GF-D8 (cell line): ENCODE measurements around the gene FGFR4.

Source experiments
- DNase-seq: peaks from one replicate; lab custom pipeline; 2025; lab: John Stamatoyannopoulos, UW

FGFR4 gene

DNA sequence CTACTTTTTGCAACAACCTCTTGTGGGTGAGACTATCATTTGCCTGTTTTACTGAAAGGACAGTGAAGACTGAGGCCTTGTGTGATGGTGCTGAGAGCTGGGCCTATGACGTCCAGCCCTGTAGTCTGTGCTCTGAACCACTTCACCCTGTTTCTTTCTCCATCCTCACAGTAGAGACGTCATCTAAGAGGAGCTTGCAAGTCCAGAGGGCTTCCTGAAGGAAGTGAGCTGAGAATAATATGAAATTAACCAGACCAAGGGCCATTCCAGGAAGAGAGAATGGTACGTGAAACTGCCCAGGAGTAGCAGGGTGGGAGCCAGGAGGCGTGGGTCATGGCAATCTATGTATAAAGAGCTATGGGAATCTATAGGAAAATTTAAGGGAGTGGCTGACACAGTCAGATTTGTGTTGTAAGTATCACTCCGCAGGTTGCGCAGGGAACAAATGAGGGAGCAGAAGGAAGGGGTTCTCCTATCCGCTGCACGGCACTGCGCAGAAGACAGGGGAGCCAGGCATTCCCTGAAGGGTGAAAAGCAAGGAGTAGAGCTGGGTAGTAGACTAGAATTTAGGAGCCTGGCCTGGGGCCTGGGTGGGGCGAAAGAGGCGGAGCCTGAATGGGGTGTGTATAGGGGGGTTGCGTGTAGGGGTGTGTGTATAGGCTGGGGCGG lies 596 bp upstream of the FGFR4 start:
- DNase-seq: no peak

DNA sequence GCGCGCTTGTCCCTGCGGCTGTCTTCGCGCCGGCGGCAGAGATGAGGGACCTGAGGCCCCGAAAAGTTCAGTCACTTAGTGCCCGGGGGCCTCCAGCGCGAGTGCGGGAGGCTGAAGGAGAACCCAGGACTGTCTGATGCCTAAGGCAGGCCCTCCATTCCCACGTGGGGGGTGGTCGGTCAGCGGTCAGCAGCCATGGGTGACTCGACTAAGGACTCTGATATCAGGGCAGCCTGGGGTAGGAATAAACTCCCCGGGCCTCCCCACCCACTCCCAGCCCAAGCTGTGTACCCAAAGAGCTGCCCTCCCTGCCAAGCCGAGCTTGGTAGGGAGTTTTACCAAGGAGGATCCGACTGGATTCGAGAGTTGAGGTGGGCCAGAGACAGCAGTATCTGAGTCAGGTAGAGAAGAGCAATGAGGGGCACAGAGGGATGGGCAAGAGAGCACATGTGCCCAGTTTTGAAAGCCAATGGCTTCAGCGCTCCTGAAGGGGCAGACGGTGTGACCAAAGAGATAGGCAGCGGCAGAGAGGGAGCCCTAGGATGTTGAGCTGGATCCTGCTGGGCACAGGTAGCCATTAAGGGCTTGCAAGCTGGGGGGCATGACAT lies 787 bp downstream of the FGFR4 start:
- DNase-seq: no peak

DNA sequence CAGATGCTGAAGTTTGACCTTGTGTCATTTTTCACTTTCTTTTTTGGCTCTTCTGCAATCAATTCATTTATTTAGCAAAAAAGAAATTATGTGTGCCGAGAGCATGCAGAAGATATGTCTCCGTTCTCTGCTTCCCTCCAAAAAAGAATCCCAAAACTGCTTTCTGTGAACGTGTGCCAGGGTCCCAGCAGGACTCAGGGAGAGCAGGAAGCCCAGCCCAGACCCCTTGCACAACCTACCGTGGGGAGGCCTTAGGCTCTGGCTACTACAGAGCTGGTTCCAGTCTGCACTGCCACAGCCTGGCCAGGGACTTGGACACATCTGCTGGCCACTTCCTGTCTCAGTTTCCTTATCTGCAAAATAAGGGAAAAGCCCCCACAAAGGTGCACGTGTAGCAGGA lies 2.4 kb downstream of the FGFR4 start:
- no peak for DNase-seq

DNA sequence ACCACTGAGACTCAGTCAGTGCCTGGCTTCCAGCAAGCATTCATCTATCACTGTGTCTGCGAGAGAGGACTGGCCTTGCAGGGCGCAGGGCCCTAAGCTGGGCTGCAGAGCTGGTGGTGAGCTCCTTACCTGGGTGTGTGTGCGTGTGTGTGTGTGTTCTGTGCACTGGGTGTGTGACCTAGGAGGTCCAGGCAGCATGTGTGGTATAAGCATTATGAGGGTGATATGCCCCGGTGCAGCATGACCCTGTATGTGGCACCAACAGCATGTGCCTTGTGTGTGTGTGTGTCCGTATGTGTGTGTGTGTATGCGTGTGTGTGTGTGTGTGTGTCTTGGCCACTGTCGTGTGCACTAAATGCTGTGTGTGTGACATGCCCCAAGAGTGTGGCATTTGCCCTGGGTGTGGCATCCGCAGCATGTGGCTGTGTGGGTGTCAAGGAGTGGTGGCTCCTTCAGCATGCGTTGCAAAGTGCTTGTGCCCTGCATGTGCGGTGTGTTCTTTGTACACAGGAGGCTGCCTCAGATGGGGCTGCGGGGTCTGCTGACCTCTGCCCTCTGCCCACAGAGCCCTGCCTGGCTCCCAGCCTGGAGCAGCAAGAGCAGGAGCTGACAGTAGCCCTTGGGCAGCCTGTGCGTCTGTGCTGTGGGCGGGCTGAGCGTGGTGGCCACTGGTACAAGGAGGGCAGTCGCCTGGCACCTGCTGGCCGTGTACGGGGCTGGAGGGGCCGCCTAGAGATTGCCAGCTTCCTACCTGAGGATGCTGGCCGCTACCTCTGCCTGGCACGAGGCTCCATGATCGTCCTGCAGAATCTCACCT lies 3.3 kb downstream of the FGFR4 start:
- no peak for DNase-seq

DNA sequence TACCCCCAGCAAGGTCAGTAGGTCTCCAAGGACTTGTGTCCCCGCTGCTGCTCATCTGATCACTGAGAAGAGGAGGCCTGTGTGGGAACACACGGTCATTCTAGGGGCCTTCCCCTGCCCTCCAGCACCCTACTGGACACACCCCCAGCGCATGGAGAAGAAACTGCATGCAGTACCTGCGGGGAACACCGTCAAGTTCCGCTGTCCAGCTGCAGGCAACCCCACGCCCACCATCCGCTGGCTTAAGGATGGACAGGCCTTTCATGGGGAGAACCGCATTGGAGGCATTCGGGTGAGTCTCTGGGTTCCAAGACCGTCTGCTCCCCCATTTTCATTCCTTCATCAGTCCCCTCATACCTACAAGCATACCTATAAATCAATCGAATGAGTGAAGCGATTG lies 4.1 kb downstream of the FGFR4 start:
- DNase-seq: no peak

DNA sequence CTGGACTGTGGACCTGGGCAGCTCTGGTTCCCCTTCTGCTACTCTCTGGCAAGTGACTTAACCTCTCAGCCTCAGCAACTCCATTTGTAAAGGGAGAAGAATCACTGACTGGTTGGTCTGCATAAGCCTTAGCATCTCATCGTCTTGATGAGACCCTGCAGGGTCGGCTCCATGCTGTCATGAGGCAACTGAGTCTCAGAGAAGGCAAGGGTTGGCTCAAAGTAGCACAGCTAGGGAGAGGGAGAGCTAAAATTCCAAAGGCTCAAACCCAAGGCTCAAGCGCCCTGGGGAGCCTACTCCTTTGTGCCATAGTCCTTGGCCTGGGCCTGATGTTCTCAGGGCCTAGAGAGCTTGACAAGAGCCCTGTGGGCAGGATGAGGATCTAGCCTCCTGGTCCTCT lies 4.5 kb downstream of the FGFR4 start:
- no peak for DNase-seq

DNA sequence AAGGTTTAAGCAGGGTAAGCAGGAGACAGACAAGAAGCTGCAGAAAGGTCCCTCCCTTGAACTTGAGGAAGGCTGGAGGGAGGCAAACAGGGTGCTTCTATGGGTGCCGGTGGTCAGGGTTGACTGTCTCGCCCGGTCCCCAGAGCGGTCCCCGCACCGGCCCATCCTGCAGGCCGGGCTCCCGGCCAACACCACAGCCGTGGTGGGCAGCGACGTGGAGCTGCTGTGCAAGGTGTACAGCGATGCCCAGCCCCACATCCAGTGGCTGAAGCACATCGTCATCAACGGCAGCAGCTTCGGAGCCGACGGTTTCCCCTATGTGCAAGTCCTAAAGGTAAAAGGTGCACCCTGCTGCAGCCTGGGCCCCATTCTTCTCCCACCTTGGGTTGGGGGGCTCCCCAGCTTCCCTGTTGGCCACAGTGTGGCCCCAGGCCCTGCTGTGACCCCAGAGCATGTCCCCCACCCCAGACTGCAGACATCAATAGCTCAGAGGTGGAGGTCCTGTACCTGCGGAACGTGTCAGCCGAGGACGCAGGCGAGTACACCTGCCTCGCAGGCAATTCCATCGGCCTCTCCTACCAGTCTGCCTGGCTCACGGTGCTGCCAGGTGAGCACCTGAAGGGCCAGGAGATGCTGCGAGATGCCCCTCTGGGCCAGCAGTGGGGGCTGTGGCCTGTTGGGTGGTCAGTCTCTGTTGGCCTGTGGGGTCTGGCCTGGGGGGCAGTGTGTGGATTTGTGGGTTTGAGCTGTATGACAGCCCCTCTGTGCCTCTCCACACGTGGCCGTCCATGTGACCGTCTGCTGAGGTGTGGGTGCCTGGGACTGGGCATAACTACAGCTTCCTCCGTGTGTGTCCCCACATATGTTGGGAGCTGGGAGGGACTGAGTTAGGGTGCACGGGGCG lies 5.7 kb downstream of the FGFR4 start:
- DNase-seq: no peak

DNA sequence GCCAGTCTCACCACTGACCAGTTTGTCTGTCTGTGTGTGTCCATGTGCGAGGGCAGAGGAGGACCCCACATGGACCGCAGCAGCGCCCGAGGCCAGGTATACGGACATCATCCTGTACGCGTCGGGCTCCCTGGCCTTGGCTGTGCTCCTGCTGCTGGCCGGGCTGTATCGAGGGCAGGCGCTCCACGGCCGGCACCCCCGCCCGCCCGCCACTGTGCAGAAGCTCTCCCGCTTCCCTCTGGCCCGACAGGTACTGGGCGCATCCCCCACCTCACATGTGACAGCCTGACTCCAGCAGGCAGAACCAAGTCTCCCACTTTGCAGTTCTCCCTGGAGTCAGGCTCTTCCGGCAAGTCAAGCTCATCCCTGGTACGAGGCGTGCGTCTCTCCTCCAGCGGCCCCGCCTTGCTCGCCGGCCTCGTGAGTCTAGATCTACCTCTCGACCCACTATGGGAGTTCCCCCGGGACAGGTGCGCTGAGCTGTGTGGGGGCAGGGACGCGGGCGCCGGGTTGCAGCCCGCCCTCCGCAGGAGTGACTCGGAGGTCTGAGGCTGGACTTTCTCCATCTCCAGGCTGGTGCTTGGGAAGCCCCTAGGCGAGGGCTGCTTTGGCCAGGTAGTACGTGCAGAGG lies 6.5 kb downstream of the FGFR4 start:
- DNase-seq: no peak

DNA sequence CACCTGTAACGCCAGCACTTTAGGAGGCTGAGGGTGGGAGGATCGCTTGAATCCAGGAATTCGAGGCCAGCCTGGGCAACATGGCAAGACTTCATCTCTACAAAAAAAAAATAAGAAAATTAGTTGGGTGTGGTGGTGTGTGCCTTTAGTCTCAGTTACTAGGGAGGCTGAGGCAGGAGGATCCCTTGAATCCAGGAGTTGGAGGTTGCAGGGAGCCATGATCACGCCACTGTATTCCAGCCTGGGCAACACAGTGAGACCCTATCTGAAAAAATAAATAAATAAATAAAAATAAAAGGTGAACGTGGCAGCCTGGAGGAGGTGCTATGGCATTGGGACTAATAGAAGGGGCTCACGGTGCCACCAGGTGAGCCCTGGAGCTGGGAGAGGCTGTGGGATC lies 7.1 kb downstream of the FGFR4 start:
- DNase-seq: no peak

DNA sequence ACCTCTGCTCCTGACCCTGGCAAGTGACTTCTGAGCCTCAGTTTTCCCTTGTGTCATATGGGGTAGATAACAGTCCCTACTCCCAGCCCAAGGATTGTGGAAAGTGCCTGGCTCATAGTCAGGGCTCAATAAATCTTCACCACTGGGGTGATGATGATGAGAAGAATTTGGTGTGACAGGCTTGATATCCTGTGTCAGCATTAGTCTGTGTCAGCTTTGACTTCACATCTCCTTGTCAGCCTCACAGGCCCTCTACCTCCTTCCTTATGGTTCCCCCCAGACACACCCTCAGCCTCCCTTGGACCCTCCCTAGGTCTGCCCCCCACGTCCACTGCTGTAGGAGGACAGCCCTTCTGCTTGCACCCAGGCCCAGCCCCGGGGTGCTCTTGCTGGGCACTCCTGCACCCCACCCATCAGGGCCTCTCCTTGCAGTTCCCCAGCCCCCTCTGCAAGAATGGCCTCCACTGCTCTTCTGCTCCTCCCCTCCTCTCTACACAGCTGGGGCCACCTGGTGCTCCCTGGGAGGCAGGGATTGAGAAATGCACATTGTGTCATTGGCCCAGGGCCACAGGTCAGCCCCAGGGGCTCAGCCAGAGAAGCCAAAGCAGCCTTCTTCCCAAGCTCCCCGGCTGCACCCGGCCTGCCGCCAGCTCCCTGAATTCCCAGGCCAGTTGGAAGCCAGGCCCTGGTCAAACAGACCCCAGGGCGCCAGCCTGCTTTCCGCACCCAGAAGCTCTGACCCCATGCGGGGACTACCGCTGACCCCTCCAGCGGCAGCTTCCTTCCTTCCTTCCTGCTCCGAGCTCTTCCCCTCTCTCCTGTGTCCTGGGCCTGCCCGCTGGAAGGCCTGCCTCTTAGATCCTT lies 7.7 kb downstream of the FGFR4 start:
- DNase-seq: peak; percentile 5

DNA sequence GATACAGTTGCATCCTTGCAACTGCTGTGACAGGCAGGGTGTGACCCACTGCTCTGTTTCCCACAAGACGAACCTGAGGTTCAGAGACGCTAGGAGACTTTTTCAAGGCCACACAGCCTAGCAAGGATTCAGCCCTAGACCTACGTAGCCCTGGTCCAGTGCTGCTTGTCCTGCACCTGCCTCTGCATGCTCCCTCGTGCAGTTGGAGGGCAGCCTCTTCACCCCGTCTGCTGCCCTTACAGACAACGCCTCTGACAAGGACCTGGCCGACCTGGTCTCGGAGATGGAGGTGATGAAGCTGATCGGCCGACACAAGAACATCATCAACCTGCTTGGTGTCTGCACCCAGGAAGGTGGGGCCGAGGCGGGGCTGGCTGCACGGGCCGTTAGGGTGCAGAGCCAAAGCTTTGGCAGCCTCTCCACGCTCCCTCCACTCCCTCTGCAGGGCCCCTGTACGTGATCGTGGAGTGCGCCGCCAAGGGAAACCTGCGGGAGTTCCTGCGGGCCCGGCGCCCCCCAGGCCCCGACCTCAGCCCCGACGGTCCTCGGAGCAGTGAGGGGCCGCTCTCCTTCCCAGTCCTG lies 8.5 kb downstream of the FGFR4 start:
- no peak for DNase-seq

DNA sequence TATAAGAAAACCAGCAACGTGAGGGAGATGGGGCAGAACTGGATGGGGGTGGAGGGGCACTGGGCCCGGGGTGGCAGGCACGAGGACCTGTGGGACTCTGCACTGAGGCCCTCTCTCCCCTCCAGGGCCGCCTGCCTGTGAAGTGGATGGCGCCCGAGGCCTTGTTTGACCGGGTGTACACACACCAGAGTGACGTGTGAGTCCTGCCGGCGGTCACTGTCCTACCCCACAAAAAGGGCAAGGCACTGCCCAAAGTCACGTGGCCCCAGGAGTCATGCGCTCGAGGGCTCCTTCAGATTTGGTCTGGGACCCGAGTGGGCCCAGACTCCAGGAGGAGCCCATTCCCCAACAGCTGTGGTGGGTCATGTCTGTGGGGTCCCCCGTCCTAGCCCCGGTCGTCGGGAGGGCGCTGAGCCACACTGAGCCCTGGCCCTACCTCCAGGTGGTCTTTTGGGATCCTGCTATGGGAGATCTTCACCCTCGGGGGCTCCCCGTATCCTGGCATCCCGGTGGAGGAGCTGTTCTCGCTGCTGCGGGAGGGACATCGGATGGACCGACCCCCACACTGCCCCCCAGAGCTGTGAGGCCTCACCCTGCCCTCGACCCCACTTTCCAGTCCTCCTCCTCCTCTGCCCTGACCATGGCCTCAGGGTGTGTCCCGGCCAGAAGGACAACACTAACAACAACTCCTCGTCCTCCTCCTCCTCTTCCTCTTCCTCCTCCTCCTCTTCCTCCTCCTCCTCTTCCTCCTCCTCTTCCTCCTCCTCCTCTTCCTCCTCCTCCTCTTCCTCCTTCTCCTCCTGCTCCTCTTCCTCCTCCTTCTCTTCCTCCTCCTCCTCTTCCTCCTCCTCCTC lies 9.7 kb downstream of the FGFR4 start:
- DNase-seq: no peak

DNA sequence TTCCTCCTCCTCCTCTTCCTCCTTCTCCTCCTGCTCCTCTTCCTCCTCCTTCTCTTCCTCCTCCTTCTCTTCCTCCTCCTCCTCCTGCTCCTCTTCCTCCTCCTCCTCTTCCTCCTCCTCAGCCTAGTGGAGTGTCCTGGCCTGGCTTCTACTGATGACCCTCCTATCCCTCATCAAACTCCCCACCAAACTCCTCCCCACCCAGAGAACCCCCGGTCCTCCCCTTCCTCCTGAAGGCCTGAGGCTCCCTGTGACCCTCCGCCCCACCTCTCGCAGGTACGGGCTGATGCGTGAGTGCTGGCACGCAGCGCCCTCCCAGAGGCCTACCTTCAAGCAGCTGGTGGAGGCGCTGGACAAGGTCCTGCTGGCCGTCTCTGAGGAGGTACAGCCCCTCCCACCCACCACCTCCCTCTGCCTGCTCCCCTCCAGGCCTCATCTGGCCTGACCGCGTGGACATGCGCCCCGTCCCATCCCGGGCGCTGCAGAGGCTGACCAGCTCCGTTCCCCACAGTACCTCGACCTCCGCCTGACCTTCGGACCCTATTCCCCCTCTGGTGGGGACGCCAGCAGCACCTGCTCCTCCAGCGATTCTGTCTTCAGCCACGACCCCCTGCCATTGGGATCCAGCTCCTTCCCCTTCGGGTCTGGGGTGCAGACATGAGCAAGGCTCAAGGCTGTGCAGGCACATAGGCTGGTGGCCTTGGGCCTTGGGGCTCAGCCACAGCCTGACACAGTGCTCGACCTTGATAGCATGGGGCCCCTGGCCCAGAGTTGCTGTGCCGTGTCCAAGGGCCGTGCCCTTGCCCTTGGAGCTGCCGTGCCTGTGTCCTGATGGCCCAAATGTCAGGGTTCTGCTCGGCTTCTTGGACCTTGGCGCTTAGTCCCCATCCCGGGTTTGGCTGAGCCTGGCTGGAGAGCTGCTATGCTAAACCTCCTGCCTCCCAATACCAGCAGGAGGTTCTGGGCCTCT lies 10.6 kb downstream of the FGFR4 start:
- DNase-seq: no peak

DNA sequence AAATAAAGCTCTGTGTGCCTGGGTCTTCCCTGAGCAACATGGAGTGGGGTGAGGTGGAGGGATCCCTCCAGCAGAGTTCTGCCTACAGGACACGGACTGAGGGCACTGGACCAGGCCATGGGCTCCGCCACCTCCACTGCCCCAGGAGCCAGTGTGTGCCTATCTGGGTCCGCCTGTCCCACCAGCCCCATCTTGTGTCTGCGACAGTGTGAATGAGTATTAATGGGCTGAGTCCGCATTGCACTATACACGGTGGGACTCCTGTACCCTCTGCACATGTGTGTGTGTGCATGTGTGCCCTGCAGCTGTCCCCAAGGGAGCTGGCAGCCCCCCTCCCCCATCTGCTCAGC lies 11.4 kb downstream of the FGFR4 start:
- DNase-seq: no peak

DNA sequence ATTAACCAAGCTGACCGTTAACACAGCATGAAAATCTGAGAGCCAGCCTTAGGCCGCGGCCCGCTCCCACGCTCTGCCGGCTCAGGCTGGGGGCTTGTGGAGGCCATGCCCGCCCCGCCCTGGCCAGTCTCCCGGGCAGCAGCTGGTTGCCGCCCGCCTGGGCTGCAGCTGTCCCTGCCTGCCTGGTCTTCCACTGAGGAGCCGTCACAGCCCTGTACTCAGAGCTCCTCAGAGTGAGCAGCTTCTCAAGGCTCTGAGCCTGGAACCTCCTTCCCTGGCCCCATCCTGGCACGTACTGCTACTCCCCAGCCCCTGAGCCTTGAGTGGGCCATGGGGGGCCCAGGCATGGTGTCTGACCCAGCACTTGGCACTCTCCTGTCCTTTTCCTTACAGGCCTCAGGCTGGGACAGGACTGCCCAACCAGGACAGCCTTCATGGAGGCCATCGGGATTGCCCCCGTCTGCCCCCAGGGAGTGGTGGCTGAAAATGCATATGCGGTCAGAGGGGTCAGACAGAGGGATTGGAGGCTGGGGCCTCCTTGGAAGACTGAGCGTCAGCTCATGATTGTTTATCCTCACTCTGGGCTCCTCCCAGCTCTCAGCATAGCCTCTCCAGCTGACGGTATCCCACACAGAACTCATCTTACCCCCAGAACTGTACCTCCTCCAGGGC lies 11.9 kb downstream of the FGFR4 start:
- no peak for DNase-seq

DNA sequence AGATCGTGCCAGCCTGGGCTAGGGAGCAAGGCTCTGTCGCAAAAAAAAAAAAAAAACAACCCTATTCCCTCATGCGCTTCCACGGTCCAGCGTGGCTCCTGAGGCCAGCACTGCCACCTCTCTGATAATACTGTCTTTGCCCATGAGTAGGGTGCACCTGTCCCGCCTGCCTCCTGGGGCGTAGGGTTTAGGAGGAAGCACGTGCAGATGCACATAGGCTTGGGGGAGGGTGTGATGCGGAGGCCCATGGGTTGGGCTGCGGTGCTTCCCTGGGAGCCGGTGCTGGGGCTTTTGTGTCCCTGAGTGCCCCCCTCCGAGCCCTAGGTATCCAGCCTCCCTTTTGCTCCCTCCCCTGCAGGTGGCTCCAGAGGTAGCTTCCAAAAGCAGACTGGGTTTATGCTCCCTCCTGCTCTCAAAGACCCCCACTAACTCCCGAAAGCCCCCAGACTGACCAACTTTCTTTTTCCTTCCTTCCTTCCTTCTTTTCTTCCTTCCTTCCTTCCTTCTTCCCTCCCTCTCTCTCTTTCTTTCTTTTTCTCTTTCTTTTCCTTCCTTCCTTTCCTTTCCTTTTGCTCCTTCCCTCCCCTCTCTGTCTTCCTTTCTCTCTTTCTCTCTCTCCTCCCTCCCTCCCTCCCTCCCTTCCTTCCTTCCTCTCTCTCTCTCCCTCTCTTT lies 12.8 kb downstream of the FGFR4 start:
- no peak for DNase-seq

DNA sequence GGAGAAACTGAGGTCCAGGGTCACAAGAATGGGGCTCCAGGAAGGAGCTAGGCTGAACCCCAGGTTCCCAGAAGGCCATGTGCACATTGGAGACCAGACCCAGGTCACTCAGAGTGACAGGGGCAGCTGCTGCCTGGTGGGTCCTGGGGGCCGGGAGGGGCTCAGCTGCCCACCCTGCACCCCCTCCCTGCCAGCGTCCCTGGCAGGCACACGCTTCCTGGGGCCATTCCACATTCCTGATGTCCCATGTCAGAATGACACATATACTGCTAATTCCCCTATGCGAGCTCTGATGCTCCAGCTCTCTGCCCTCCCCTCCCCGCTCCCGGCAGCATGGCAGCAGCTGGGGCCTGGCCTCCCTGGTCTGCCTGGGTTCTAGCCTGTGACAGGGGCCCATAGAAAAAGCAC lies 14.0 kb downstream of the FGFR4 start:
- DNase-seq: no peak
